ENCODE results near the gene DPP10.

DPP10 gene

GRCh38 chr2:115129536-115129935, 687.1 kb downstream of the DPP10 start:
- DNase-seq (ENCODE audit: low read depth in 2 of 2), result no peak

DNA sequence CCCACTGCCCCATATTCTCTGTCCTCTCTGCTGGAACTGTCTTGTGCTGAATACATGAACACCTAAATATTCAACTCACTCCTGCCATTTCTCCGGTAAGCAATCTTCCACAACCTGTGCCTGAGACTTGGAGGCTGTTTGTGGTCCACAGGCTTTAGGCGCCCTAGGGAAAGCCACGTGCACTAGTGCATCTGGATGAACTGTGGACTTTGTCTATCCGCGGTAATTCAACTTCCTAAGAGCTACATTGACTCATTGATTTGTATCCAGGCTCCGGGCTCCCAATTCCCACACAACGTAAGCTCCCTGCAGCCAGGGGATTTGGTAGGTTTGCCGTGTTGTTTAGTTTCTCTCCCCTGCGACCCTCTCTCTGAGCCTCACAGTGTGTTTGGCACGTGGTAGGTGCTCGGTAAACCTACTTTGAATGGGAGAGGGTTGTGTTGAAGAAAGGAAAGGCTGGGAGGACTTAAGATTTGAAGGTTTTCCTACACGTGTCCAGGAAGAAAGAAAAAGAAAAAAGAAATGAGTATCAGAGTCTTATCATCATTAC, 718.2 kb downstream of the DPP10 start:
- DNase-seq (ENCODE audit: low read depth in 2 of 2), result no peak

GRCh38 chr2:115161081-115161770, 718.8 kb downstream of the DPP10 start:
- no peak for DNase-seq (ENCODE audit: low read depth in 2 of 2)

DNA sequence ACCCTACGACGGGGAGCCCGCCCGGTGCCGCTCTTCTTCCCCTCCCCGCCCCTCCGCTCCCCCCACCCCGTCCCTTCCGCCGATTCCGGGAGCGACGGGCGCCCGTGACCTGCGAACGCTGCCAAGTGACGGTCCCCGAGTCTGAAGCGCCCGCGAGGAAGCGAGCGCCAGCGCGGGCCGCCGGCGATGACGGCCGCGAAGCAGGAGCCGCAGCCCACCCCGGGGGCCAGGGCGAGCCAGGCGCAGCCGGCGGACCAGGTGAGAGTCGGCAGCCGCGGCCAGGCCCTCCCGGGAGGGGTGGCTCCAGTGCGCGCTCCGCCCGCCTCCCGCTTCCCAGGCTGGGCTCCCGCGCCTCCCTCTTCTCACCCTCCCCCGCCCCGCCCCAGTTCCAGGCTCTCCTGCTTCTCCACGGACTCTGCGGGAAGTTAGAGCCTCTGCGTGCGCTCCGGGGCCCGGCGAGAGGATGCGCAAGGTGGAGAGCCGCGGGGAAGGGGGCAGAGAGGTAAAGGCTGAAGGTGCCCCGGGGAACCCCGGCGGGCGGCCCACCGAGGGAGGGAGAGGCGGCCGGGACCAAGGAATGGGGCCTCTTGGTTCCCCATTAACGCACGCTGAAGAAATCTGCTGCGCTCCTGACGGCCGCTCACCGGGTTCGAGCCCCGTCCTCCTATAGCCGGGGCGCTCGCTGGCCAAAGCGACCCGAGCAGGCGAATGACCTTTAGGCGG, 719.5 kb downstream of the DPP10 start:
- no peak for DNase-seq (ENCODE audit: low read depth in 2 of 2)

DNA sequence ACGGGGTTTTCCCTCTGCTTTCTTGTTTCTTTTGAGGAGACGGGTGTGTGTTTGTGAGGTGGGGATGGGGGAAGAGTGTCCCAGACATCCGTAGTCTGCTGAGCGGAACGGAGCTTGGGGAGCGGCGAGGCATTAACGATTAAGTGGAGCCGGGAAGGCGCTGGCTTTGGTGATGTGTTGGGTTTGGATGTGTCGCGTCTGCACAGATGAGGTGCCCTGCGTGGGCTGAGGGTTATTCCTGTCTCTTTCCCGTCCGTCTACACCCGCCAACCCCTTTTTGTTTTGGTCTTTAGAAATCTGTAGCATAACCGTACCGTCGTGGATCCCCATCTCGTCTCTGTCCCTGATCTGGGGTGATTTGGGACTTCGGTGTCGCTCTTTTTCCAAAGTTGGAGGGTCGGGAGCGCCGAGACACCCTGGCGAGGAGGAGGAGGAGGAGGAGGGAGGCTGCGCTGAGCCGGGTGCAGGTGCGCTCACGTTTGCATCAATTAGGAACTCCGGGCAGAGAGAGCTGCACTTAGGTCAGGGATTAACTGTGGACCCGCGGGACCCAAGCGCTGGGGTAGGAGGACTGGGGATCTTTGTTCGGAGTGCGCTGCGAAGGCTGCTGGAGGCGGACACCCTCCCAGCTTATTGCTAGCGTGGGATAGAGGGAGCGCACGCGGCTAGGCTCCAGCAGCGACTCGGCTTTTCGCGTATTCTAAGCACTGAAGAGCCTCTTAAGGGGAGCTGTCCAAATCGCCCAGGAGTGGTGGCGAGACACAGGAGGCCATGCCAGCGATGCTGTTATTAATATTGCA, 720.3 kb downstream of the DPP10 start:
- DNase-seq (ENCODE audit: low read depth in 2 of 2), result no peak

DNA sequence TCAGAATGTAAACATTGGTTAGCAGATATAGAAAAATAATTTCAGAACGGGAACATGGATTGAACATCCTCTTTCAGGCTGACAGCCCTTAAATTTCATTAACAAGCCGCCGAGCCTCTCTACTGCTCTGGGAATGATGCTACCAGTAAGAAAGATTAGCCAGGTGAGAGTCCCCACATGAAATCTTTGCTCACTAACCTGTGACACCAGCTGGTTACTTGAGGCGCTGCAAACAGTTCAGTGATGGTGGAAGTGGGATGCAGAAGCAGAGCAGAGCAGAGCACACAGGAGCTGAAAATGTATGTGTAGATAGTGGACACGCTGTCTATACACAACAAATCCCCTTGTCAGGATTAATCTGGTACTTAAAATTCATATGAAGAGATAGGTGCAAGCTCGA, 721.1 kb downstream of the DPP10 start:
- DNase-seq (ENCODE audit: low read depth in 2 of 2), result no peak

DNA sequence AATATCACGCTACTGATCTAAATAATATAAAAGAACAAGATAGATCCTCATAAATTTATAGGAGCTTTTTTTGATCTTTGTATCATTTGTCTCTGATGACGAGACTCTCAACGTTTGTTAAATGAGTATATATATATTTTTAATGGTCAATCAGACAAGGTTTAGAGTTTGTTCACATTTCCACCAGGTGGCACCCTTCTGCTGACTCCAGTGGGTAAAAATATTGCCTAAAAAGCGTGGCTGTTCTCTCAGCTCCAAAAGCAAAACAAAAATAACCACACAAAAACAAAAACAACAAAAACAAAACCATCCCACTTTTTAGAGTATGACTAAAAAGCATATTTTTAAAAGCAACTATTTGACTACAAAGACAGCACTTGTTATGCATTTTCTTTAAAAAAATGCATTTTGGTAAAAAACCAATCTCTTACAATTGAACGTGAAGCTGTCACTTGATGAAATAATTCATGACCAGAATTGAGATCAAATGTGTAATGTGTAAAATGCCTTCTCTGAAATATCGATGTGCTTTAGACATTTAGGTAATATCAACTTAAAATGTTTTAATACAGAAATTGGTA, 723.2 kb downstream of the DPP10 start:
- no peak for DNase-seq (ENCODE audit: low read depth in 2 of 2)

DNA sequence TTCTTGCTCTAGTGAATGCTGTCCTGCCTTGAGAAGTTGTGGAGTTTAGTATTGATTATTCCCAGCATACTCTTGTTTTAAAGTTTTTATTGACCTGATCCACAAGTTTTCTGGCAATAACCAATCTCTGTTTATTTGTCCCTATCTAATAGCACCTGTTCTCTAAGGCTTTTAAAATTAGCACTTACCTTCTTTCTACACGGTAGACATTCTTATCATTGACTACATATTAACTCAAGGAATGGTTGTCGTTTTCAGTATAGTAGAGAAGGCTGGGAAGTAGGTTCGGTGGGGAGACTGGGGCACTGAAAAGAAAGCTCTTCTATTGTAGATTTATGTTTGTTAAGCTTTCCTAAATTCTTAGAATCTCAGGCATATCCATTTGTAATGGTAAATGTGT, 726.0 kb downstream of the DPP10 start:
- no peak for DNase-seq (ENCODE audit: low read depth in 2 of 2)

- no peak for DNase-seq (ENCODE audit: low read depth in 2 of 2)
These were observed 727.4 kb downstream of the DPP10 start for GRCh38 chr2:115169814-115170213.

- no peak for DNase-seq (ENCODE audit: low read depth in 2 of 2)
These were observed 729.3 kb downstream of the DPP10 start for GRCh38 chr2:115171751-115172150.

GRCh38 chr2:115174651-115175050, 732.2 kb downstream of the DPP10 start:
- DNase-seq (ENCODE audit: low read depth in 2 of 2), result no peak

DNA sequence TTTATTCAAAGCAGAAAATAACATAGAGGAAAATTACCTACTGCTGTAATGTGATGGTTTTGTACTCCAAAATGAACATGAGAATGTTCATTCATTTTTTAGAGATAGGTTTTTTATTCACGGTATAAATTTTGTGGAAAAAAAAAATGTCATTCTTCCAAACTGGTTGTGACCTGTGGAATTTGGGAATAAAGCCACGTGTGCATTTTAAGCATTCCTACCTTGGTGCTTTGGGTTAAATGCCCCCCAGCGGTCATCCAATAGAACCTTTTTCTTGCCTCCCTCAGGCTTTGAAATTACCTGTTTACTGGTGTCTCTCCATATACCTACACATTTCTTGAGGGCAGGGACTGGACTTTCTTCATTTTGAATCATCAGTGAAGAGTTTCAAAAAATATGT, 740.7 kb downstream of the DPP10 start:
- no peak for DNase-seq (ENCODE audit: low read depth in 2 of 2)

DNA sequence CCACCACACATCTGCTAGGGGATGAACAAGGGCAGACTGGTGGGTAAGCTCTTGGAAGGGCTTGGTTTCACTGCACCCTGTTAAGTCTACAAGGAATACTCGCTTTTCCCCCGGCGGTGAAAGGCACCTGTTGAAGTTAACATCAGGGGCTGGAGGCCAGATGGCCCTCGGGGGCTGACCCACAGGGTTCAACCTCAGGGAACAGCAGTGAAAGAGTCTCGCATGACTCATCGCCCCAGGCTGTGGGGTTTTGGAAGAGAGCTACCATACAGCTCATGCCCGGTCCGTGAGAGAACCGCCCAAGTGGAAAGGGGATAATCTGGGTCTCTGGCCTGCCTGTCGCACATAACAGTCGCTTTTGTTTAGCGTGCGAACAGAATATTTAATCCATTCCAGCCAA, 748.0 kb downstream of the DPP10 start:
- DNase-seq (ENCODE audit: low read depth in 2 of 2), result no peak

- DNase-seq (ENCODE audit: low read depth in 2 of 2), result no peak
These were observed 752.2 kb downstream of the DPP10 start for GRCh38 chr2:115194623-115195022.

- DNase-seq (ENCODE audit: low read depth in 2 of 2), result no peak
These were observed 754.1 kb downstream of the DPP10 start for GRCh38 chr2:115196587-115196986.

DNA sequence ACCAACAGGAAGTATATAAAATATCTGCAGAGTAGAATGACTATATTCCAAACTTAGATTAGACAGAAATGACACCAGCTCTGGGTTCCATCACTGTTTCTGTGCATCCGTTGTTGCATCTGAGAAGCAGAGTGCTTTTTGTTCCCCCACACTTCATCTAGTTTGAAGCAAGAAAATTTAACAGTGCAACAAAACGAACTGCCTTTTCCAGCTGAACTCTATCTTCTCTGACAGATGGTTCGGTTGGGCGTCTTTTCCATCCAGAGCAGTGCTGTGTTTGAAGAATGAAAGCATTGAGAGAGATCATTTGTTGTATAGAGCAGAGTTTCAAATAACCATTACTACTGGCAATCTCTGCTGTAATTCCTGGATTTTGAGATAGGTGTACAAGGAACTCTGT, 757.5 kb downstream of the DPP10 start:
- DNase-seq (ENCODE audit: low read depth in 2 of 2), result no peak

- no peak for DNase-seq (ENCODE audit: low read depth in 2 of 2)
These were observed 758.9 kb downstream of the DPP10 start for GRCh38 chr2:115201386-115201785.

GRCh38 chr2:115208493-115209164, 766.2 kb downstream of the DPP10 start:
- DNase-seq (ENCODE audit: low read depth in 2 of 2), result no peak

DNA sequence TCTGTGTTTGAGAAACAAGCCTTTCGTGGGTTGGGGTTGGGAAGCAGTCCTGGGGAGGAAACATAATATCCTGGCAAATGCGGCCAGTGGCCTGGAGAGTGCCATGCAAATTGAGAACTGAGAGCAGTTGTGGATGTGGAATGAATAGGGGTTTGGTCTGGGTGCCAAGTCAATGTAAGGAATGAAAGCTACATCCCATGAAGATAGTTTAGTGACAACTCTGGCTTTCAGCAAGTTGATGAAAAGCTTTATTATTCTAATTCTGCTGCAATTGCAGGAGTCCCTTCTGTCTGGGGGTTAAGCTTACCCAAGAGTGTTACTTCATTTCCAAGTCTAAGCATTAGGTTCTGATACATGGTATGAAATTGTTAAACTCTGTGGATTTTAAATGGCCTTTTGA, 771.6 kb downstream of the DPP10 start:
- DNase-seq (ENCODE audit: low read depth in 2 of 2), result no peak

DNA sequence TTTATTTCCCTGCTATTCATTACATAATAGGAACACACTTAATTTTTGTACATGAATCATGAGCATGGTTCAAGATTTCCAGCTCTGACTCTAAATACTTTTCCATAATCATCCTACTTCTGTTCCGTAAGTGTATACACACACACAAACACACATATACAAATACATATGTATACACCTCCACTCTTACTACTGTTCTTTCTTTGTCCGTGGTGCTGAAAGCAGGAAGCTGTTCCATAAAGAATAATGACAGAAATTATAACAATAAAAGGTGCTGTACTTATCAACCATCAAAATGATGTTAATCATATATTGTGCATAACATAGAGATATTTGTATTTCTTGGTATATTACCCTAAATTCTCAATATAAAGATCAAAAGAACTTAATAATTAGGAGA, 776.9 kb downstream of the DPP10 start:
- DNase-seq (ENCODE audit: low read depth in 2 of 2), result no peak

- DNase-seq (ENCODE audit: low read depth in 2 of 2), result no peak
These were observed 791.7 kb downstream of the DPP10 start for GRCh38 chr2:115234186-115234585.

- DNase-seq (ENCODE audit: low read depth in 2 of 2), result no peak
These were observed 792.3 kb downstream of the DPP10 start for GRCh38 chr2:115234737-115235136.

Data from activated CD4-positive, alpha-beta T cell treated with anti-CD3 and anti-CD28 coated beads for 24 hours (primary cell).